ENCODE measurements around the gene ATXN1. TPM values are rescaled to one million over a fixed set of nuclear protein-coding genes. Genes with fewer than 3 reads are reported as not detected.

ATXN1 gene
- total and polyA plus RNA-seq, 2 of the 13 experiments (the other 11 are each of a cell fraction or from before 2014, with no cell fraction given): 20.7 to 39.5 TPM

GRCh38 chr6:16481697-16482399, 279.4 kb downstream of the ATXN1 start:
- in situ Hi-C loops (cut with HindIII; ENCODE audit: extremely low pct_ligation_motif_present, low pct_unique_long_range_greater_than_20kb): no loop called here
- ATAC-seq (no peak), DNase-seq (ENCODE audit: low spot score) (no peak), FAIRE-seq (no peak)
- intact Hi-C loops (cut with micrococcal nuclease; ENCODE audit: unreplicated experiment): no loop called here
- H3K9ac ChIP-seq (ENCODE audit: insufficient read depth, low read depth, low read length): no peak overlapping the region
- H3K27me3 ChIP-seq (ENCODE audit: control insufficient read depth in 1 of 2, insufficient read depth in 2 of 2, low read length in 2 of 2): no peaks in the 10 kb centered on the region
- no TSS peak for BruUV-seq (replicated peaks)
- no peak overlapping the region for H3K4me3 ChIP-seq (replicated peaks in 1 of 3; ENCODE audit: insufficient read depth in 1 of 3, low read depth in 2 of 3, low read length in 3 of 3)
- ChIA-PET POLR2A (no interaction called here), CTCF (ENCODE audit: low intra/inter-chr PET ratio, low total read pairs) (no interaction called here)
- H4K20me1 ChIP-seq (ENCODE audit: insufficient read depth, low read length): no peaks in the 10 kb centered on the region
- H3K4me2 ChIP-seq (ENCODE audit: low read depth, low read length): no peak overlapping the region
- 97% methylated on average over 3 of the region's 3 CpGs for WGBS (ENCODE audit: low lambda C conversion rate)
- H3K27ac ChIP-seq (ENCODE audit: extremely low read length, insufficient read depth, low read length): no peak overlapping the region
- peaks cover 7 to 33% of the 10 kb centered on the region in 2 experiments for H3K36me3 ChIP-seq (replicated peaks in 1 of 2; ENCODE audit: control insufficient read depth in 1 of 2, insufficient read depth in 2 of 2, low read length in 2 of 2)
- H2AFZ ChIP-seq (ENCODE audit: low read length): no peak overlapping the region
- peaks cover 2% of the 10 kb centered on the region for H3K79me2 ChIP-seq (ENCODE audit: insufficient read depth, low read length)
- TF ChIP-seq ZNF20 (CRISPR knock-in tag; IDR thresholded peaks at IDR 0.05): no peak
- no peak for TF ChIP-seq NFIB (CRISPR knock-in tag; IDR thresholded peaks at IDR 0.05; ENCODE audit: borderline replicate concordance)
- TF ChIP-seq ZNF354B (CRISPR knock-in tag; IDR thresholded peaks at IDR 0.05): no peak
- TF ChIP-seq ZNF577 (CRISPR knock-in tag; IDR thresholded peaks at IDR 0.05; ENCODE audit: borderline replicate concordance, low read depth): no peak
- TF ChIP-seq RORA (CRISPR knock-in tag; IDR thresholded peaks at IDR 0.05): no peak
- peaks cover 11% of the 10 kb centered on the region for H3K9me3 ChIP-seq (ENCODE audit: low read length)
- no peaks in the 10 kb centered on the region for H3K4me1 ChIP-seq (ENCODE audit: insufficient read depth, low read length)

- Histone ChIP-seq H2AFZ (ENCODE audit: low read length) (no peak overlapping the region), H3K36me3 (replicated peaks in 1 of 2; ENCODE audit: control insufficient read depth in 1 of 2, insufficient read depth in 2 of 2, low read length in 2 of 2) (peaks cover 6 to 33% of the 10 kb centered on the region in 2 experiments; a peak in 4 of 5 replicates), H3K9ac (ENCODE audit: insufficient read depth, low read depth, low read length) (no peak overlapping the region), H3K79me2 (ENCODE audit: insufficient read depth, low read length) (peaks cover 2% of the 10 kb centered on the region), H3K27ac (ENCODE audit: extremely low read length, insufficient read depth, low read length) (no peak overlapping the region), H3K4me2 (ENCODE audit: low read depth, low read length) (no peak overlapping the region), H3K9me3 (ENCODE audit: low read length) (peaks cover 11% of the 10 kb centered on the region), H3K27me3 (ENCODE audit: control insufficient read depth in 1 of 2, insufficient read depth in 2 of 2, low read length in 2 of 2) (no peaks in the 10 kb centered on the region), H4K20me1 (ENCODE audit: insufficient read depth, low read length) (no peaks in the 10 kb centered on the region), H3K4me1 (ENCODE audit: insufficient read depth, low read length) (no peaks in the 10 kb centered on the region), H3K4me3 (replicated peaks in 1 of 3; ENCODE audit: insufficient read depth in 1 of 3, low read depth in 2 of 3, low read length in 3 of 3) (no peak overlapping the region)
- ChIA-PET CTCF (ENCODE audit: low intra/inter-chr PET ratio, low total read pairs) (no interaction called here), POLR2A (no interaction called here)
- in situ Hi-C loops (cut with HindIII; ENCODE audit: extremely low pct_ligation_motif_present, low pct_unique_long_range_greater_than_20kb) (no loop called here), intact Hi-C loops (cut with micrococcal nuclease; ENCODE audit: unreplicated experiment) (no loop called here)
- WGBS (ENCODE audit: low lambda C conversion rate): 80% methylated on average over 4 of the region's 4 CpGs
- ATAC-seq (no peak), DNase-seq (ENCODE audit: low spot score) (no peak), FAIRE-seq (no peak)
- no TSS peak for BruUV-seq (replicated peaks)
- TF ChIP-seq NRL (CRISPR knock-in tag; IDR thresholded peaks at IDR 0.05; ENCODE audit: borderline replicate concordance) (no peak), KDM5A (IDR thresholded peaks at IDR 0.05; ENCODE audit: borderline replicate concordance, low read length) (no peak), ZNF407 (CRISPR knock-in tag; IDR thresholded peaks at IDR 0.05; ENCODE audit: not compliant biosample characterization) (no peak)
These were observed 280.3 kb downstream of the ATXN1 start for GRCh38 chr6:16480763-16481560.
